Measurements from ENCODE around the gene SMIM43.
A peak's percentile ranks its signal among the peaks of the same experiment; 100 is the strongest.

The SMIM43 gene

GRCh38 chr4:121764702-121765367 is at the start of gene SMIM43:
Gene SMIM43, minus strand, starts transcription at chr4:121765164. Its CDS starts 59 bp downstream, at chr4:121765105.
- DNase-seq: peak; percentile 86

GRCh38 chr4:121814756-121815155 is 49.8 kb upstream of the SMIM43 start:
- DNase-seq: no peak

- no peak for DNase-seq
These were observed 46.2 kb upstream of the SMIM43 start for GRCh38 chr4:121811122-121811521.

- no peak for DNase-seq
These were observed 41.4 kb upstream of the SMIM43 start for GRCh38 chr4:121806411-121806810.

GRCh38 chr4:121801715-121802075 is 36.7 kb upstream of the SMIM43 start:
- peak; percentile 9 for DNase-seq

- DNase-seq: peak; percentile 98
These were observed 36.2 kb upstream of the SMIM43 start, which contains the start of gene EXOSC9 for GRCh38 chr4:121800961-121801714. Gene EXOSC9, plus strand, starts transcription at chr4:121801323. Its CDS starts 102 bp downstream, at chr4:121801425.

- DNase-seq: no peak
These were observed 35.6 kb upstream of the SMIM43 start for GRCh38 chr4:121800638-121800960.

GRCh38 chr4:121799867-121800501 is 35.0 kb upstream of the SMIM43 start:
- DNase-seq: no peak

GRCh38 chr4:121799208-121799823 is 34.4 kb upstream of the SMIM43 start:
- DNase-seq: no peak

- DNase-seq: no peak
These were observed 31.3 kb upstream of the SMIM43 start for GRCh38 chr4:121796283-121796682.

- DNase-seq: no peak
These were observed 29.7 kb upstream of the SMIM43 start for GRCh38 chr4:121794505-121795188.

GRCh38 chr4:121792966-121793365 is 28.0 kb upstream of the SMIM43 start:
- DNase-seq: no peak

- DNase-seq: no peak
These were observed 26.5 kb upstream of the SMIM43 start for GRCh38 chr4:121791481-121791880.

- DNase-seq: no peak
These were observed 26.0 kb upstream of the SMIM43 start for GRCh38 chr4:121790976-121791375.

GRCh38 chr4:121789960-121790829 is 25.2 kb upstream of the SMIM43 start:
- no peak for DNase-seq

GRCh38 chr4:121789455-121789854 is 24.5 kb upstream of the SMIM43 start:
- no peak for DNase-seq

- no peak for DNase-seq
These were observed 23.9 kb upstream of the SMIM43 start for GRCh38 chr4:121788896-121789295.

- DNase-seq: no peak
These were observed 21.3 kb upstream of the SMIM43 start for GRCh38 chr4:121786221-121786620.

- no peak for DNase-seq
These were observed 20.5 kb upstream of the SMIM43 start for GRCh38 chr4:121785479-121785878.

GRCh38 chr4:121784975-121785374 is 20.0 kb upstream of the SMIM43 start:
- no peak for DNase-seq

GRCh38 chr4:121784401-121784800 is 19.4 kb upstream of the SMIM43 start:
- DNase-seq: no peak

- no peak for DNase-seq
These were observed 18.2 kb upstream of the SMIM43 start for GRCh38 chr4:121783210-121783609.
